OCI-LY1 (cell line): ENCODE measurements around the gene MPHOSPH9.

ENCODE experiments used
- H2AFZ ChIP-seq: fragments of 200-600 bp; sonication (generic), shearing (Covaris generic); 2 replicates; pipeline ENCODE4 v1.6.0; 2014; ENCODE audit warnings: antibody characterized with exemption, mild to moderate bottlenecking, low read length
- H3F3A ChIP-seq: fragments of 200-600 bp; sonication (generic), shearing (Covaris generic); 2 replicates; pipeline ENCODE4 v1.6.0; 2014; ENCODE audit warnings: mild to moderate bottlenecking, antibody characterized with exemption, low read length, moderate library complexity; ENCODE audit not compliant: insufficient read depth
- H3K27ac ChIP-seq: fragments of 200-600 bp; sonication (generic); 2 replicates; pipeline ENCODE4 v1.5.1; 2014; ENCODE audit warnings: low read length, mixed run types, mild to moderate bottlenecking, low read depth; ENCODE audit not compliant: poor library complexity, severe bottlenecking
- H3K27me3 ChIP-seq: fragments of 200-600 bp; sonication (generic); 2 replicates; pipeline ENCODE4 v1.6.0; 2014; ENCODE audit warnings: antibody characterized with exemption, mild to moderate bottlenecking, low read length, moderate library complexity; ENCODE audit not compliant: insufficient read depth
- H3K36me3 ChIP-seq: fragments of 200-600 bp; sonication (generic); 2 replicates; pipeline ENCODE4 v1.6.1; 2014; ENCODE audit warnings: mild to moderate bottlenecking, antibody characterized with exemption, low read length, moderate library complexity, mixed read lengths; ENCODE audit not compliant: insufficient read depth
- H3K4me1 ChIP-seq: fragments of 200-600 bp; sonication (generic); 2 replicates; pipeline ENCODE4 v1.5.1; 2014; ENCODE audit warnings: mild to moderate bottlenecking, low read length, moderate library complexity; ENCODE audit not compliant: insufficient read depth, severe bottlenecking
- H3K4me2 ChIP-seq: fragments of 200-600 bp; sonication (generic), shearing (Covaris generic); 2 replicates; pipeline ENCODE4 v1.6.1; 2014; ENCODE audit warnings: low read length
- H3K4me3 ChIP-seq: fragments of 200-600 bp; sonication (generic); 2 replicates; pipeline ENCODE4 v1.5.1; 2014; ENCODE audit warnings: low read length, low read depth, mild to moderate bottlenecking, mixed read lengths; ENCODE audit not compliant: poor library complexity, severe bottlenecking
- H3K79me2 ChIP-seq: fragments of 200-600 bp; shearing (Covaris generic); 2 replicates; pipeline ENCODE4 v1.6.1; 2016; ENCODE audit warnings: mixed run types, low read length, mixed read lengths; ENCODE audit not compliant: insufficient read depth
- H3K9ac ChIP-seq: fragments of 200-600 bp; sonication (generic), shearing (Covaris generic); 2 replicates; pipeline ENCODE4 v1.6.1; 2014; ENCODE audit warnings: mild to moderate bottlenecking, low read length, mixed read lengths
- H3K9me2 ChIP-seq: fragments of 200-600 bp; sonication (generic), shearing (Covaris generic); 2 replicates; pipeline ENCODE4 v1.6.1; 2014; ENCODE audit warnings: low read depth, mild to moderate bottlenecking, low read length, mixed read lengths
- H3K9me3 ChIP-seq: fragments of 200-600 bp; shearing (Covaris generic); 2 replicates; pipeline ENCODE4 v1.6.1; 2014; ENCODE audit warnings: low read length, mixed read lengths
- H4K20me1 ChIP-seq: fragments of 200-600 bp; sonication (generic), shearing (Covaris generic); 2 replicates; pipeline ENCODE4 v1.6.0; 2016; ENCODE audit warnings: mild to moderate bottlenecking, low read length; ENCODE audit not compliant: insufficient read depth
- CTCF ChIP-seq: fragments of 200-600 bp; sonication (generic), shearing (Covaris generic); IDR thresholded peaks from 2 replicates; pipeline ENCODE4 v1.5.1; 2017; ENCODE audit warnings: mild to moderate bottlenecking, antibody characterized with exemption, low read length, moderate library complexity, mixed read lengths
- EZH2 ChIP-seq: fragments of 200-600 bp; sonication (generic), shearing (Covaris generic); IDR thresholded peaks from 2 replicates; pipeline ENCODE4 v1.8.0; 2017; ENCODE audit warnings: borderline replicate concordance, mixed run types, mild to moderate bottlenecking, antibody characterized with exemption, low read length, moderate library complexity, mixed read lengths

The MPHOSPH9 gene

DNA sequence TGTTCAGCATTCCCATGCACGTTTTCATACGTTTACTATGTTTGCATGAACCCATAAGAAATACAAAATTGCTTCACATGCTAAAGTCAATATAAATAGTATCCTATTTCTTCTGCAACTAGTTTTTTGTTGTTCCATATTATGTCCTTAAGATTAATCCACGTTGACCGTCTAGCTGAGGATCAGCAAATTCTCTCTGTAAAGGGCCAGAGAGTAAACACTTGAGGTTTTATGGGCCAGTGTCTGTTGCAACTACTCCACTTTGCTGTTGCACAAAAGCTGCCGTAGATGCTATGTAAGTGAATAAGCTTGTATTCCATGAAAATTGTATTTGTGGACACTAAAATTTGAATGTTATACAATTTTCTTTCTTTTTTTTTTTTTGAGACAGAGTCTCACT is 61.0 kb downstream of the MPHOSPH9 start:
- H3K36me3 ChIP-seq = peaks cover 59% of the 10 kb centered on the region
- H3K9ac ChIP-seq = no peak overlapping the region
- H3K4me3 ChIP-seq = no peak overlapping the region
- TF ChIP-seq CTCF (no peak), EZH2 (no peak)
- no peaks in the 10 kb centered on the region for H3K27me3 ChIP-seq
- H3K9me3 ChIP-seq = no peaks in the 10 kb centered on the region
- no peaks in the 10 kb centered on the region for H3K4me1 ChIP-seq
- no peaks in the 10 kb centered on the region for H3K79me2 ChIP-seq
- H3K27ac ChIP-seq = no peak overlapping the region
- H3K9me2 ChIP-seq = no peaks in the 10 kb centered on the region
- no peaks in the 10 kb centered on the region for H3F3A ChIP-seq
- no peaks in the 10 kb centered on the region for H4K20me1 ChIP-seq
- H3K4me2 ChIP-seq = no peak overlapping the region
- no peak overlapping the region for H2AFZ ChIP-seq

- TF ChIP-seq EZH2 (no peak), CTCF (no peak)
- no peaks in the 10 kb centered on the region for H3F3A ChIP-seq
- H3K27me3 ChIP-seq = no peaks in the 10 kb centered on the region
- H3K27ac ChIP-seq = no peak overlapping the region
- no peaks in the 10 kb centered on the region for H3K9me2 ChIP-seq
- H3K4me3 ChIP-seq = no peak overlapping the region
- no peak overlapping the region for H3K4me2 ChIP-seq
- no peak overlapping the region for H3K9ac ChIP-seq
- no peak overlapping the region for H2AFZ ChIP-seq
- H3K9me3 ChIP-seq = no peaks in the 10 kb centered on the region
- H3K4me1 ChIP-seq = peaks cover 23% of the 10 kb centered on the region
- H4K20me1 ChIP-seq = no peaks in the 10 kb centered on the region
- H3K36me3 ChIP-seq = peaks cover 68% of the 10 kb centered on the region
- no peaks in the 10 kb centered on the region for H3K79me2 ChIP-seq
Measured at GRCh38 chr12:123167329-123167728, 65.6 kb downstream of the MPHOSPH9 start.

- Histone ChIP-seq H3K4me3 (no peak overlapping the region), H3K9me2 (no peaks in the 10 kb centered on the region), H3K36me3 (peaks cover 73% of the 10 kb centered on the region), H3K9ac (no peak overlapping the region), H3K27me3 (no peaks in the 10 kb centered on the region), H4K20me1 (no peaks in the 10 kb centered on the region), H3K27ac (peak overlapping the region; percentile 18), H3K4me1 (peaks cover 23% of the 10 kb centered on the region), H3F3A (no peaks in the 10 kb centered on the region), H3K9me3 (no peaks in the 10 kb centered on the region), H3K4me2 (no peak overlapping the region), H3K79me2 (no peaks in the 10 kb centered on the region), H2AFZ (no peak overlapping the region)
- TF ChIP-seq EZH2 (no peak), CTCF (no peak)
Measured at GRCh38 chr12:123165537-123165936, 67.4 kb downstream of the MPHOSPH9 start.
